K562 (cell line): ENCODE measurements around the gene NEB. TPM values are rescaled to one million over a fixed set of nuclear protein-coding genes. Genes with fewer than 3 reads are reported as not detected.

Experiments
- ATAC-seq: fragments of 200-7000 bp; cut with Tn5 transposase; 3 replicates; pipeline ENCODE4 v1.9.1; 2020; ENCODE audit warnings: moderate library complexity
- BruUV-seq: library from RNA; stranded (reverse); fragments of 400-500 nt; replicated peaks from 2 replicates; lab custom pipeline; 2021; lab: Mats Ljungman, UMichigan
- CTCF ChIA-PET: fragments of 300-600 bp; formaldehyde crosslinking; extraction: SDS; loops from one replicate; lab custom pipeline; 2021; ENCODE audit warnings: low intra/inter-chr PET ratio; lab: Yijun Ruan, JAX
- POLR2A ChIA-PET: fragments of 300-600, 350-650 bp; sonication (Branson Sonifier 250); formaldehyde crosslinking; extraction: SDS; loops from one replicate; lab custom pipeline; 2021; ENCODE audit warnings: antibody characterized with exemption, inconsistent platforms; lab: Yijun Ruan, JAX
- DNase-seq, 4 experiments: peaks; one replicate each; pipeline versions ENCODE4 v3.0.0 to v3.0.0-alpha.2; 2011 to 2018; ENCODE audit warnings: low spot score in 3 of 4, mixed read lengths in 3 of 4; ENCODE audit errors: extremely low read depth in 1 of 4
- FAIRE-seq: peaks from 2 replicates; lab custom pipeline; 2011; peaks lifted over from hg19 to GRCh38; lab: Jason Lieb, UNC
- H2AFZ ChIP-seq: 2 replicates; pipeline ENCODE4 v1.6.0; 2011; ENCODE audit warnings: low read depth, low read length, control low read depth, inconsistent platforms
- H3K27ac ChIP-seq: fragments of 200-600 bp; 3 replicates; pipeline ENCODE4 v1.8.0; 2011; ENCODE audit warnings: low read depth, mild to moderate bottlenecking, control low read depth, inconsistent platforms, low read length, moderate library complexity, mixed read lengths; ENCODE audit errors: extremely low read depth
- H3K27me3 ChIP-seq, 2 experiments: fragments of 300-600 bp in 1 of 2; 2 replicates in 1 of 2; 3 replicates in 1 of 2; pipeline versions ENCODE4 v1.6.0 to v1.8.0; 2011; ENCODE audit warnings: inconsistent platforms in 2 of 2, low read length in 2 of 2, mild to moderate bottlenecking in 1 of 2, mixed read lengths in 1 of 2, moderate library complexity in 1 of 2; ENCODE audit not compliant: control insufficient read depth in 2 of 2, insufficient read depth in 2 of 2
- H3K36me3 ChIP-seq: fragments of 300-600 bp; 3 replicates; pipeline ENCODE4 v1.8.0; 2011; ENCODE audit warnings: mild to moderate bottlenecking, low read length, inconsistent platforms; ENCODE audit not compliant: control insufficient read depth, insufficient read depth
- H3K4me1 ChIP-seq, 2 experiments: fragments of 200-600 bp in 1 of 2; replicated peaks in 1 of 2; 2 replicates in 1 of 2; 3 replicates in 1 of 2; pipeline versions ENCODE4 v1.5.1 to v1.8.0; 2011; ENCODE audit warnings: inconsistent platforms in 2 of 2, low read length in 2 of 2, mild to moderate bottlenecking in 1 of 2, mixed read lengths in 1 of 2, moderate library complexity in 1 of 2; ENCODE audit not compliant: control insufficient read depth in 2 of 2, insufficient read depth in 2 of 2
- H3K4me2 ChIP-seq: 2 replicates; pipeline ENCODE4 v1.6.1; 2011; ENCODE audit warnings: low read length, control low read depth, inconsistent platforms, mixed read lengths; ENCODE audit not compliant: insufficient read depth
- H3K4me3 ChIP-seq: fragments of 200-600 bp; sonication (generic), shearing (Covaris generic); 2 replicates; pipeline ENCODE4 v1.5.1; 2016; ENCODE audit warnings: control low read depth, inconsistent platforms
- H3K79me2 ChIP-seq: fragments of 200-600 bp; 3 replicates; pipeline ENCODE4 v1.8.0; 2011; ENCODE audit warnings: low read length, inconsistent platforms; ENCODE audit not compliant: control insufficient read depth, insufficient read depth
- H3K9ac ChIP-seq, 2 experiments: 2 replicates each; pipeline versions ENCODE4 v1.6.0 to v1.6.1; 2011; ENCODE audit warnings: low read depth in 2 of 2, low read length in 2 of 2, control low read depth in 1 of 2, inconsistent platforms in 1 of 2, mild to moderate bottlenecking in 1 of 2, mixed read lengths in 1 of 2; ENCODE audit not compliant: insufficient read depth in 1 of 2
- H3K9me1 ChIP-seq: one replicate; pipeline ENCODE4 v1.6.0; 2011; ENCODE audit warnings: inconsistent platforms, mild to moderate bottlenecking, low read length, moderate library complexity; ENCODE audit not compliant: control insufficient read depth, insufficient read depth
- H3K9me3 ChIP-seq: replicated peaks from 2 replicates; pipeline ENCODE4 v1.5.1; 2011; ENCODE audit warnings: low read depth, low read length, inconsistent platforms; ENCODE audit not compliant: control insufficient read depth, insufficient read depth
- H4K20me1 ChIP-seq: replicated peaks from 2 replicates; pipeline ENCODE4 v1.6.1; 2011; ENCODE audit warnings: low read length, inconsistent platforms, mixed read lengths; ENCODE audit not compliant: control insufficient read depth, insufficient read depth
- BRD4 ChIP-seq: fragments of 200-600 bp; sonication (generic); IDR thresholded peaks from 2 replicates; pipeline ENCODE4 v1.6.1; 2017; ENCODE audit warnings: inconsistent platforms
- ELF4 ChIP-seq: fragments of 450-650 bp; formaldehyde crosslinking; IDR thresholded peaks from 2 replicates; pipeline ENCODE4 v1.4.0; 2022; ENCODE audit warnings: missing genetic modification characterization
- EWSR1 ChIP-seq: fragments of 450-650 bp; IDR thresholded peaks from 2 replicates; pipeline ENCODE4 v1.6.1; 2018; ENCODE audit warnings: borderline replicate concordance, mild to moderate bottlenecking, low read depth, moderate library complexity; ENCODE audit not compliant: partially characterized antibody
- GTF2A2 ChIP-seq: IDR thresholded peaks from 2 replicates; pipeline ENCODE4 v1.6.1; 2016; ENCODE audit warnings: mild to moderate bottlenecking, missing genetic modification characterization, missing compliant biosample characterization
- HDAC6 ChIP-seq: IDR thresholded peaks from 2 replicates; pipeline ENCODE4 v1.6.1; 2012; ENCODE audit warnings: low read depth, mild to moderate bottlenecking, control low read depth, inconsistent platforms, low read length, moderate library complexity
- HNRNPK ChIP-seq: fragments of 200-400 bp; formaldehyde crosslinking; IDR thresholded peaks from one replicate; pipeline ENCODE4 v1.6.1; 2018; ENCODE audit warnings: mild to moderate bottlenecking, low read depth, low read length; ENCODE audit not compliant: poor library complexity, severe bottlenecking
- KAT8 ChIP-seq: fragments of 450-650 bp; IDR thresholded peaks from 2 replicates; pipeline ENCODE4 v1.6.1; 2016; ENCODE audit warnings: low read depth, mild to moderate bottlenecking
- MCM2 ChIP-seq: fragments of 450-650 bp; IDR thresholded peaks from 2 replicates; pipeline ENCODE4 v1.6.1; 2017; ENCODE audit warnings: low read depth, mild to moderate bottlenecking
- NFE2L1 ChIP-seq: fragments of 450-650 bp; IDR thresholded peaks from 2 replicates; pipeline ENCODE4 v1.6.1; 2016; ENCODE audit warnings: missing genetic modification characterization, low read depth, mild to moderate bottlenecking, missing compliant biosample characterization, moderate library complexity, borderline replicate concordance
- PHTF2 ChIP-seq: fragments of 250-450 bp; sonication (Bioruptor Pico); IDR thresholded peaks from 2 replicates; pipeline ENCODE4 v1.5.0; 2021; ENCODE audit warnings: mild to moderate bottlenecking
- SPI1 ChIP-seq: IDR thresholded peaks from 2 replicates; pipeline ENCODE4 v1.6.1; 2011; ENCODE audit warnings: low read depth, low read length, control low read depth, borderline replicate concordance
- ZNF408 ChIP-seq: fragments of 250-450 bp; sonication (Bioruptor Pico); IDR thresholded peaks from 2 replicates; pipeline ENCODE4 v1.4.0; 2020; ENCODE audit warnings: low read depth, mild to moderate bottlenecking, moderate library complexity
- ZNF76 ChIP-seq: fragments of 250-450 bp; sonication (Bioruptor Pico); IDR thresholded peaks from 2 replicates; pipeline ENCODE4 v1.4.0; 2020; ENCODE audit warnings: mild to moderate bottlenecking, moderate library complexity, borderline replicate concordance
- WGBS: fragments of 100-300 bp; shearing (Covaris generic); methylation state at CpG from one replicate; pipeline ENCODE4 v1.1.6; 2016; ENCODE audit warnings: low coverage, mixed read lengths; ENCODE audit not compliant: insufficient coverage; ENCODE audit errors: missing lambda C conversion rate; 5-methylcytosine and 5-hydroxymethylcytosine counted together
- in situ Hi-C: fragments of 300-500 bp; cut with MboI; formaldehyde crosslinking; loops from 4 replicates; pipeline ENCODE4 v1.15.0; 2018; ENCODE audit warnings: inconsistent platforms, mixed read lengths
- intact Hi-C: fragments of 100-400 bp; cut with micrococcal nuclease; formaldehyde crosslinking; loops from 2 replicates; pipeline ENCODE4 v1.14.2; 2022
- polyA plus RNA-seq, 8 experiments: library from polyadenylated mRNA; depleted of rRNA in 4 of 8; stranded (reverse) in 5 of 8; unstranded in 3 of 8; fragments of >200 nt; fragmentation: Nextera tagmentation in 2 of 8; fragmentation: Illumina TruSeq in 1 of 8; extraction: Ambion mirVana in 2 of 8; extraction: Trizol in 1 of 8; gene quantifications; 2 replicates each; pipeline versions ENCODE4 v1.2.1 to v1.2.3, GENCODE V29; 2011 to 2014; ENCODE audit warnings: inconsistent platforms in 1 of 8, missing spikeins in 1 of 8
- total RNA-seq, 7 experiments: library from RNA; depleted of rRNA in 6 of 7; stranded (reverse); fragments of >200 nt in 6 of 7; fragmentation: Illumina TruSeq in 2 of 7; extraction: Trizol in 2 of 7; gene quantifications; 2 replicates each; pipeline versions ENCODE4 v1.2.1 to v1.2.3, GENCODE V29; 2011 to 2021; ENCODE audit warnings: low replicate concordance in 1 of 7
- TF ChIP-seq, protein P1 (sequence below): fragments of 450-650 bp; IDR thresholded peaks from 2 replicates; pipeline ENCODE4 v1.6.1; 2016; ENCODE audit warnings: mild to moderate bottlenecking
- TF ChIP-seq, protein P2 (sequence below): fragments of 450-650 bp; IDR thresholded peaks from 2 replicates; pipeline ENCODE4 v1.7.0; 2016; ENCODE audit warnings: borderline replicate concordance
- TF ChIP-seq, protein P3 (sequence below): fragments of 450-650 bp; formaldehyde crosslinking; IDR thresholded peaks from 2 replicates; pipeline ENCODE4 v1.4.0; 2022; ENCODE audit warnings: missing genetic modification characterization

NEB gene
- total and polyA plus RNA-seq, 9 of the 15 experiments (the other 6 are each of a cell fraction or from before 2014, with no cell fraction given) = 1.7 to 3.8 (median 2.9) TPM

DNA sequence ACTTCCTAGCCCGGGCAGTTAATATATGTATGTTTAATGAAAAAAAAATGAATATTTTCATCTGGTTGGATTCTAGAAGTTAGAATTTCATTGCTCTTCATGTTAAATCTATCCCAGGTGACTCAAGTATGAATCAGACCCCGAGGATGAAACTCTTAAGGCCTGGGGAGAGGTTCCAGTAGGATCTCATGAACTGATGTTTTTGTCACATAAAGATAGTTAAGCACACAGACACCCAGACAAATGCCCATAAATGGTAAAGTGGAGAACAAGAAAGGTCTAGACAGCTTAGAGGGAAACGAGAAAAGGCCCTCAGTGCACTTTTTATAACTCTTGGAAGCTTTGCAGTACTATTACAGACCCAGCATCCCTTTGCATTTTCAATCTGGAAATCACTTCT, 210.4 kb downstream of the NEB start (continued):
- TF ChIP-seq, protein P1, sequence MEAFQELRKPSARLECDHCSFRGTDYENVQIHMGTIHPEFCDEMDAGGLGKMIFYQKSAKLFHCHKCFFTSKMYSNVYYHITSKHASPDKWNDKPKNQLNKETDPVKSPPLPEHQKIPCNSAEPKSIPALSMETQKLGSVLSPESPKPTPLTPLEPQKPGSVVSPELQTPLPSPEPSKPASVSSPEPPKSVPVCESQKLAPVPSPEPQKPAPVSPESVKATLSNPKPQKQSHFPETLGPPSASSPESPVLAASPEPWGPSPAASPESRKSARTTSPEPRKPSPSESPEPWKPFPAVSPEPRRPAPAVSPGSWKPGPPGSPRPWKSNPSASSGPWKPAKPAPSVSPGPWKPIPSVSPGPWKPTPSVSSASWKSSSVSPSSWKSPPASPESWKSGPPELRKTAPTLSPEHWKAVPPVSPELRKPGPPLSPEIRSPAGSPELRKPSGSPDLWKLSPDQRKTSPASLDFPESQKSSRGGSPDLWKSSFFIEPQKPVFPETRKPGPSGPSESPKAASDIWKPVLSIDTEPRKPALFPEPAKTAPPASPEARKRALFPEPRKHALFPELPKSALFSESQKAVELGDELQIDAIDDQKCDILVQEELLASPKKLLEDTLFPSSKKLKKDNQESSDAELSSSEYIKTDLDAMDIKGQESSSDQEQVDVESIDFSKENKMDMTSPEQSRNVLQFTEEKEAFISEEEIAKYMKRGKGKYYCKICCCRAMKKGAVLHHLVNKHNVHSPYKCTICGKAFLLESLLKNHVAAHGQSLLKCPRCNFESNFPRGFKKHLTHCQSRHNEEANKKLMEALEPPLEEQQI = no peak
- no peak for TF ChIP-seq EWSR1
- no peak for TF ChIP-seq NFE2L1 (tag)
- TF ChIP-seq BRD4 = no peak

DNA sequence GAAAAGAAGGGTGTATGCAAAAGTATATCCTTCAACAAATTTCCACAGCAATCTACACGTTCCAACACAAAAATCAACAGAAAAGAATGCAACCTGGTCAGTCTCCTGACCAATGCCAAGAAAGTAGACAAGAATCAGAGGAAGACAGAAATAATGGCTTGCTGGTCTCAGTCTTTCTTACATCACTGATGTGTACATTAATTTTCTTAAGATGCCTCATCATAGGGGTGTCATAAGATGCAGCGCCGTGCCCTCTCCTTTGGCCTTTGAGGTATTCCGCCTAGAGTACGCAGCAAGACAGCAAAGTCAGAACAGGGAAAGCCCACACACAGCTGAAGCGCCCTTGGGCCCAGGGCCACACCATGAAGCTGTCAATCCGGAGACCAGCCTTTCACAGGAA, 211.7 kb downstream of the NEB start:
- FAIRE-seq = no peak
- no peak for TF ChIP-seq ZNF408 (CRISPR knock-in tag)
- no peak for TF ChIP-seq GTF2A2 (tag)
- no peak for TF ChIP-seq KAT8
- no peak for TF ChIP-seq ELF4 (CRISPR knock-in tag)
- TF ChIP-seq, protein P2, sequence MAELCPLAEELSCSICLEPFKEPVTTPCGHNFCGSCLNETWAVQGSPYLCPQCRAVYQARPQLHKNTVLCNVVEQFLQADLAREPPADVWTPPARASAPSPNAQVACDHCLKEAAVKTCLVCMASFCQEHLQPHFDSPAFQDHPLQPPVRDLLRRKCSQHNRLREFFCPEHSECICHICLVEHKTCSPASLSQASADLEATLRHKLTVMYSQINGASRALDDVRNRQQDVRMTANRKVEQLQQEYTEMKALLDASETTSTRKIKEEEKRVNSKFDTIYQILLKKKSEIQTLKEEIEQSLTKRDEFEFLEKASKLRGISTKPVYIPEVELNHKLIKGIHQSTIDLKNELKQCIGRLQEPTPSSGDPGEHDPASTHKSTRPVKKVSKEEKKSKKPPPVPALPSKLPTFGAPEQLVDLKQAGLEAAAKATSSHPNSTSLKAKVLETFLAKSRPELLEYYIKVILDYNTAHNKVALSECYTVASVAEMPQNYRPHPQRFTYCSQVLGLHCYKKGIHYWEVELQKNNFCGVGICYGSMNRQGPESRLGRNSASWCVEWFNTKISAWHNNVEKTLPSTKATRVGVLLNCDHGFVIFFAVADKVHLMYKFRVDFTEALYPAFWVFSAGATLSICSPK = no peak
- TF ChIP-seq ZNF76 (CRISPR knock-in tag) = no peak
- no peak for TF ChIP-seq HNRNPK
- no peak for TF ChIP-seq PHTF2 (CRISPR knock-in tag)
- no peak for TF ChIP-seq SPI1
- TF ChIP-seq HDAC6 = no peak
- TF ChIP-seq MCM2 = no peak
- TF ChIP-seq, protein P3, sequence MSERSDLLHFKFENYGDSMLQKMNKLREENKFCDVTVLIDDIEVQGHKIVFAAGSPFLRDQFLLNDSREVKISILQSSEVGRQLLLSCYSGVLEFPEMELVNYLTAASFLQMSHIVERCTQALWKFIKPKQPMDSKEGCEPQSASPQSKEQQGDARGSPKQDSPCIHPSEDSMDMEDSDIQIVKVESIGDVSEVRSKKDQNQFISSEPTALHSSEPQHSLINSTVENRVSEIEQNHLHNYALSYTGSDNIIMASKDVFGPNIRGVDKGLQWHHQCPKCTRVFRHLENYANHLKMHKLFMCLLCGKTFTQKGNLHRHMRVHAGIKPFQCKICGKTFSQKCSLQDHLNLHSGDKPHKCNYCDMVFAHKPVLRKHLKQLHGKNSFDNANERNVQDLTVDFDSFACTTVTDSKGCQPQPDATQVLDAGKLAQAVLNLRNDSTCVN (CRISPR knock-in tag) = no peak

More for the DNA sequence above, 211.7 kb downstream of the NEB start:
- no peaks in the 10 kb centered on the region for H3K36me3 ChIP-seq
- H4K20me1 ChIP-seq = no peaks in the 10 kb centered on the region
- H3K9ac ChIP-seq = no peak overlapping the region
- in situ Hi-C loops (no loop called here), intact Hi-C loops (no loop called here)
- ATAC-seq = no peak; the same call in 2 of the 3 replicates
- H2AFZ ChIP-seq = no peak overlapping the region
- no peak overlapping the region for H3K27ac ChIP-seq
- H3K4me1 ChIP-seq = no peaks in the 10 kb centered on the region
- H3K9me1 ChIP-seq = no peaks in the 10 kb centered on the region
- H3K4me2 ChIP-seq = no peak overlapping the region
- no peaks in the 10 kb centered on the region for H3K27me3 ChIP-seq
- BruUV-seq = no TSS peak
- no peaks in the 10 kb centered on the region for H3K79me2 ChIP-seq
- ChIA-PET POLR2A (no interaction called here), CTCF (no interaction called here)
- H3K4me3 ChIP-seq = no peak overlapping the region
- no peaks in the 10 kb centered on the region for H3K9me3 ChIP-seq
- DNase-seq = no peak
- WGBS = 67% methylated on average over 7 of the region's 7 CpGs
